LNCaP clone FGC (cell line): ENCODE data around the gene ZNF385D.

ENCODE experiments used
- DNase-seq: peaks from one replicate; pipeline ENCODE4 v3.0.0-alpha.2; 2011; ENCODE audit warnings: low read depth
- H3K4me3 ChIP-seq: 2 replicates; pipeline ENCODE4 v1.5.1; 2011; ENCODE audit warnings: mild to moderate bottlenecking, low read depth, low read length, control low read depth
- TF ChIP-seq, protein P1 (sequence below): IDR thresholded peaks from 2 replicates; pipeline ENCODE4 v1.5.1; 2012; ENCODE audit warnings: mild to moderate bottlenecking; ENCODE audit not compliant: control insufficient read depth, insufficient read depth; ENCODE audit errors: extremely low read depth

The ZNF385D gene

DNA sequence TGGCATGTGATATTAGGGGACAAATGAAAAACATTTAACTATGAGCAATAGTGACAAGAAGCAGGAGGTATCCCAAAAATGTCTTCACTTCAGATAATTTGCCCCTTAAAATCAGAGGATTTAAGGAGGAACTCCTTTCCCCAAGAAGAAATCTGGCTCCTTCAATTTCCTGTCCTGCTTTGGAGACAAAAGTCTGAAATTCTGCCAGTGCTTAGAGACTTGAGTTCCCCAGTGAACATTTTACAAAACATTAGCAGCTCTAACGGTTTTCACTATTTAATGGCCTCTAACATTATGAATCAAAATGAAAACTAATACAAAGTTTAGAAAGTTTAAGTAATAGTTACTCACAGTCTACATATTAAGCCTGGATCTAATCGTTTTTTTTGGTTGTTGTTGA lies 40.3 kb upstream of the ZNF385D start:
- DNase-seq, result no peak
- TF ChIP-seq, protein P1, sequence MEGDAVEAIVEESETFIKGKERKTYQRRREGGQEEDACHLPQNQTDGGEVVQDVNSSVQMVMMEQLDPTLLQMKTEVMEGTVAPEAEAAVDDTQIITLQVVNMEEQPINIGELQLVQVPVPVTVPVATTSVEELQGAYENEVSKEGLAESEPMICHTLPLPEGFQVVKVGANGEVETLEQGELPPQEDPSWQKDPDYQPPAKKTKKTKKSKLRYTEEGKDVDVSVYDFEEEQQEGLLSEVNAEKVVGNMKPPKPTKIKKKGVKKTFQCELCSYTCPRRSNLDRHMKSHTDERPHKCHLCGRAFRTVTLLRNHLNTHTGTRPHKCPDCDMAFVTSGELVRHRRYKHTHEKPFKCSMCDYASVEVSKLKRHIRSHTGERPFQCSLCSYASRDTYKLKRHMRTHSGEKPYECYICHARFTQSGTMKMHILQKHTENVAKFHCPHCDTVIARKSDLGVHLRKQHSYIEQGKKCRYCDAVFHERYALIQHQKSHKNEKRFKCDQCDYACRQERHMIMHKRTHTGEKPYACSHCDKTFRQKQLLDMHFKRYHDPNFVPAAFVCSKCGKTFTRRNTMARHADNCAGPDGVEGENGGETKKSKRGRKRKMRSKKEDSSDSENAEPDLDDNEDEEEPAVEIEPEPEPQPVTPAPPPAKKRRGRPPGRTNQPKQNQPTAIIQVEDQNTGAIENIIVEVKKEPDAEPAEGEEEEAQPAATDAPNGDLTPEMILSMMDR, result no peak
- no peak overlapping the region for H3K4me3 ChIP-seq

DNA sequence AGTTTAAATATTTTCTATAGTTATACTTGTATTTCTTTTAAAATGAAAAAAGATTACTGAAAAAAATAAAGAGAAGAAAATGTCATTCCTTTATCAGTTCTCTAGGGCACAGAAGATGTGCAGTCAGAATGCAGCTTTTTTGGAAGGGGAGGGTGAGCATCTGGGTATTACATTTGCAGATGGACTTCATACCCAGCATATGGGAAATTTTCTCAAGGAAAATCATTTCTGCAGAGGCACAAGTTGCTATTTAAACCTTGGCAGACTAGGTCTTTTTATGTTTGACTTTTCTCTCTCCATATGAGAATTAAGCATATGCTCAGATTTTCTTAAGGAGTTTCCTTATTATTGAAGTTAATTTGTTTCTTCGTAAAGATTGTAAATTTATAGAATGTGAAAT lies 39.5 kb upstream of the ZNF385D start:
- no peak for DNase-seq
- TF ChIP-seq, protein P1, result no peak
- no peak overlapping the region for H3K4me3 ChIP-seq

DNA sequence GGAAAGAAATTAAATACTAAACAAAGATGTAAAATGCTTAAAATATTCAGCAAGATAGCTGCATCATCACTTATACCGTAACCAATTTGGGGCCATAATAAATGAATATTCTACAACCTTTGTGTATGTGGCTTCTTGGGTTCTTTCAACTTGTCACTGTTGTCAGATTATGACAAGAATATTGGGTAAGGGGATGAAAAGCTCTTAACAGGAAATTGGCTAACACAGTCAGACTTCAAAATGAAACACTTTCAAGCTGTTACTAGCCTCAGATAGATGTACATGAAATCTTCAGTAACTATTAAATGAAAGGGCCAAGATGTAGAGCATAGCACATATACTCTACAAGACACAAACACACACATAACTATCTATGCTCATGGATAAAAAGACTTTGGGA lies 38.7 kb upstream of the ZNF385D start:
- TF ChIP-seq, protein P1, result no peak
- no peak for DNase-seq
- H3K4me3 ChIP-seq, result no peak overlapping the region

DNA sequence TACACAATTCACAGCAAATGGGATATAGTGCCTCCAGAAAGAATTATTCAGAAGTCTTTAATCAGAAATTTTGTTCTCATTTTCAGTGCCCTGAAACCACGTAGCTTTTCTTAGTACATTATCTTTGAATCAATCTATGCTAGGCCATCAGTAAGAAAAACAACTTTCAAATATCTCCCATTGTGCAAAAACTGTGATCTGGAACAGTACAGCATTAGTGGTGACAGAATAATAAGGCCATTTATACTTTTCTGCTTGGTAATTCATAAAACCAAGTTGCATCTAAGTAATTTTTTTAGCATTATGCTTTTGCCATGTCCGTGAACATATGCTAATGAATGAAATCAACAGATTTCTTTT lies 35.4 kb upstream of the ZNF385D start:
- DNase-seq, result no peak
- TF ChIP-seq, protein P1, result no peak
- no peak overlapping the region for H3K4me3 ChIP-seq

DNA sequence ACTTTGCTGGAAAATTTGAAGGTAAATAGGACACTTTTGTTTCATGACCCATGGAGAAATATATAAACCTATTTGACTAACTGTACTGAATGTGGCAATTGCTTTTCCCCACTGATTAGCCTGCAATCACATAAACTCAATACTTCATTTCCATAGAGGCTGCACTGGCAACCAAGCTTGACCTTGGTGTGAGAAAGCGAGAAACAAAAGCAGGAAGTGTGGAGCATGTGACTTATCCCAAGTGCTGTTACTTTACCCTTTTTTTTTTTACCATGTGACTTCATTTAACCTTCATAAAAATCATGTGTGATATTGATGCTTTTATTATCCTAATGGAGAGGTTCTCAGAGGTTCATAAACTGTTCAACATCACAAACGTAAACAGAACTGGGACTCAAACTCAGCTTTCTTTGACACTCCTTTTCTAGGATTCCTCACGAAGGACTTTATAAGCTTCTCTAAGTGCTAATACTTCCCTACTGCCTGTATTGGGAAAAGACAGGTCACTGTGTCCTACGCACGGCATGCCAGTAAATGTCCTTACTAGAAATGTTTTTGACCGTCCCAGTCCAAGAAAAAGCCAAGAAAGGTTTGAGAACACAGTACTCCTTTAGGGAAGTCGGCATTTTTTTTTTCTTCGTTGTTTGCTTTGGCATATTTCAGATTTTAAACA lies 34.9 kb upstream of the ZNF385D start:
- H3K4me3 ChIP-seq, result no peak overlapping the region
- DNase-seq, result no peak
- TF ChIP-seq, protein P1, result no peak

DNA sequence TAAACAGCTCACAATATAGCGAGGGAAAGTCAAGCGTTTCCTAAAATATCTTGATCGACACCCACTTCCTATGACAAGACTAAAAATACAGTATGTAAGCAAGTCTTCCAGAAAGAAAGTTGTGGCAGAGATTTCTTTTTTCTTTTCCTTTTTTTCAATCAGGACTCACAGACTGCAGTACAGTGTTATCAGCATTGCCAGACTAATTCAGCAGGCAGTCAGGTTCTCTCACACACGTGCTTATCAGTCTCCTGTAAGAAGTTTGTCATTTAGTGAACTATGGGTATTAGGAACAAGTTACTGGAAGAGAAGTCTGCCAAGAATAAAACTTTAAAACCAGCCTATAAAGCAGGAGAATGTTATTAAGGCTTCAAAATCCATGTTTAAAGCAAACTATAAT lies 32.8 kb upstream of the ZNF385D start:
- H3K4me3 ChIP-seq, result no peak overlapping the region
- TF ChIP-seq, protein P1, result no peak

DNA sequence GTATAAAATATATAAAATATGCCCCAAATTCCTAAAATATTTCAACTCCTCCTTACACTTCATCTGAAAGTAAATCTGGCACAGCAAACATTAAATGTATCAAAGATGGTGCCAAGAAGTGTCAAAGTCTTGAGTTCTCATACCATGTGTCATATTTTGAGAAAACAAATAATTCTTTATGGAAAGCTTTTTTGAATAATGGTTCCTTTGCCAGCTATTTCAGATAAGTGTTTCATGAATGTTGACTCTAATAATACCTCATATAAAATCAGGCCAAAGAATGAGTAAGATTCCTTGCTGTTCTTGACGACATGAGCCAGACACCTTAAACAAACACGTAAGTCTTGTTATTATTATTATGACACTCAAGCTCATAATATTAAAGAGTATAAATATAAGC lies 30.3 kb upstream of the ZNF385D start:
- DNase-seq, result no peak
- H3K4me3 ChIP-seq, result no peak overlapping the region
- TF ChIP-seq, protein P1, result no peak

More for the DNA sequence above, 32.8 kb upstream of the ZNF385D start:
- DNase-seq, result no peak
